PC-3 (cell line): ENCODE measurements around the gene INPP5K. TPM values are rescaled to one million over a fixed set of nuclear protein-coding genes. Genes with fewer than 3 reads are reported as not detected.

Experiments used
- ATAC-seq: fragments of 200-7000 bp; cut with Tn5 transposase; 2 replicates; pipeline ENCODE4 v1.9.1; 2020; ENCODE audit warnings: mild to moderate bottlenecking, moderate library complexity
- BruUV-seq: library from RNA; stranded (reverse); fragments of 400-500 nt; replicated peaks from 2 replicates; lab custom pipeline; 2021; lab: Mats Ljungman, UMichigan
- CTCF ChIA-PET: fragments of 300-600 bp; sonication (Branson Sonifier 250); formaldehyde crosslinking; loops from one replicate; lab custom pipeline; 2022; ENCODE audit warnings: antibody characterized with exemption; lab: Charles Lee
- POLR2A ChIA-PET: fragments of 300-600 bp; sonication (Branson Sonifier 250); formaldehyde crosslinking; loops from one replicate; lab custom pipeline; 2022; ENCODE audit warnings: antibody characterized with exemption; ENCODE audit not compliant: unreplicated experiment; lab: Charles Lee
- DNase-seq: peaks from one replicate; pipeline ENCODE4 v3.0.0-alpha.2; 2015
- H2AFZ ChIP-seq: fragments of 300-600 bp; sonication (generic); 2 replicates; pipeline ENCODE4 v1.6.0; 2016; ENCODE audit warnings: antibody characterized with exemption, low read length
- H3F3A ChIP-seq: fragments of 300-600 bp; sonication (generic); one replicate; pipeline ENCODE4 v1.6.0; 2017; ENCODE audit warnings: antibody characterized with exemption, low read length, control low read depth, mild to moderate bottlenecking; ENCODE audit not compliant: unreplicated experiment
- H3K27ac ChIP-seq: fragments of 300-600 bp; sonication (generic); 2 replicates; pipeline ENCODE4 v1.5.1; 2016; ENCODE audit warnings: mild to moderate bottlenecking, low read length
- H3K27me3 ChIP-seq: fragments of 300-600 bp; sonication (generic); 2 replicates; pipeline ENCODE4 v1.6.1; 2016; ENCODE audit warnings: low read length, mixed read lengths
- H3K36me3 ChIP-seq: fragments of 300-600 bp; sonication (generic); 2 replicates; pipeline ENCODE4 v1.6.1; 2016; ENCODE audit warnings: low read depth, mixed run types, low read length, mixed read lengths
- H3K4me1 ChIP-seq: fragments of 300-600 bp; sonication (generic); 2 replicates; pipeline ENCODE4 v1.5.1; 2016; ENCODE audit warnings: low read length; ENCODE audit not compliant: insufficient read depth
- H3K4me2 ChIP-seq: fragments of 300-600 bp; sonication (generic); 2 replicates; pipeline ENCODE4 v1.6.0; 2016; ENCODE audit warnings: low read length
- H3K4me3 ChIP-seq: fragments of 300-600 bp; sonication (generic); 2 replicates; pipeline ENCODE4 v1.5.1; 2016; ENCODE audit warnings: mild to moderate bottlenecking, low read length, mixed read lengths
- H3K79me2 ChIP-seq: fragments of 300-600 bp; sonication (generic); 2 replicates; pipeline ENCODE4 v1.6.1; 2017; ENCODE audit warnings: low read length, mixed read lengths
- H3K9ac ChIP-seq: fragments of 300-600 bp; sonication (generic); 2 replicates; pipeline ENCODE4 v1.6.0; 2016; ENCODE audit warnings: mild to moderate bottlenecking, low read length
- H3K9me2 ChIP-seq: fragments of 300-600 bp; sonication (generic); replicated peaks from 2 replicates; pipeline ENCODE4 v1.6.1; 2016; ENCODE audit warnings: mixed run types, low read length, mixed read lengths
- H3K9me3 ChIP-seq: fragments of 300-600 bp; sonication (generic); 2 replicates; pipeline ENCODE4 v1.6.1; 2016; ENCODE audit warnings: low read length, mixed read lengths
- H4K20me1 ChIP-seq: fragments of 300-600 bp; sonication (generic); 2 replicates; pipeline ENCODE4 v1.6.1; 2016; ENCODE audit warnings: low read length, mixed read lengths
- EZH2 ChIP-seq: fragments of 300-600 bp; sonication (generic); IDR thresholded peaks from one replicate; pipeline ENCODE4 v1.6.1; 2017; ENCODE audit warnings: antibody characterized with exemption, mild to moderate bottlenecking, low read length; ENCODE audit not compliant: unreplicated experiment
- EZH2phosphoT487 ChIP-seq: fragments of 300-600 bp; sonication (generic); IDR thresholded peaks from 2 replicates; pipeline ENCODE4 v1.6.1; 2018; ENCODE audit warnings: mild to moderate bottlenecking, antibody characterized with exemption, low read length, borderline replicate concordance
- intact Hi-C: fragments of 100-400 bp; cut with micrococcal nuclease; formaldehyde crosslinking; loops from 2 replicates; pipeline ENCODE4 v1.9.0; 2023
- total RNA-seq: library from RNA; depleted of rRNA; stranded (reverse); fragments of >200 nt; gene quantifications from 2 replicates; pipeline ENCODE4 v1.2.3, GENCODE V29; 2014
- TF ChIP-seq, protein P1 (sequence below): fragments of 300-600 bp; sonication (generic); conservative IDR thresholded peaks from 2 replicates; pipeline ENCODE4 v1.5.1; 2017; ENCODE audit warnings: antibody characterized with exemption, low read depth, mild to moderate bottlenecking, low read length

INPP5K gene
- total RNA-seq, 1 experiment from 2014 or later, result 52.6 TPM

DNA sequence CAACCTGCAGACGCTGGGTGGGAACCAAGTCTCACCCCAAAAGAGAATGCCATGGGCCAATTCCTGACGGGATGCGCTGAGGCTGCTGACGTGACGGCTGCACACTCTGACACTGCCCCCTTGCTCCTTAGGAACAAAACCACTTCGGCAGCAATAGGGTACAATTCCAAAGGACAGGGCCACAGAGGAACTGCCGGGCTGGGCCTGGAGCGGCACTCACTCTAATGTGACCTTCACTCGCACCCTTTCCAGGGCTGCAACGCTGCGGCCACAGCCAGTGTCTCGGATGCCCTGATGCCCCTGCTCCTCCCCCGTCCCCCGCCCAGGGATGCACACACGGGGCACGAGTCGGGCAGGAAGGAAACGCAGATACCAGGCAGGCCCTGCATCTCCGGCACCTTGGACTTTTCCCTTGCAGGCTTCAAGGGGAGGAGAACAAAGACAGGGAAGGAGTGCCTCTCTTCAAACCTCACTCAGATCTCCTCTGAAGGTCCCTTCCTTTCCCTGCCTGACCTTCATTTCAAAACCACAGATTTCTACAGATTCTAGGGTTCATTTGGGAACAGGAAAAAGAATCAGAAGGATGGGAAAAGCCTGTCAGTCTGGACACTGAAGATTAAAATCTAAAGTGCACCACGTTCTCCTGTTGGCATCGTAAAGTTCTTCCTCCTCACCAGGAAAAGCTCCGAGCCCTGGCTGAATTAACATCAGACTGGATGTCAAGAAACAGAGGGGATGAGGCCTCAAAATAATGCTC lies 43.9 kb upstream of the INPP5K start:
- Histone ChIP-seq H3K4me1 (peaks cover 10% of the 10 kb centered on the region), H3K9ac (no peak overlapping the region), H3K9me2 (no peaks in the 10 kb centered on the region), H3K27me3 (no peaks in the 10 kb centered on the region), H3K4me3 (peak overlapping the region; percentile 82), H3K27ac (no peak overlapping the region), H3K79me2 (peaks cover 50% of the 10 kb centered on the region), H3K36me3 (no peaks in the 10 kb centered on the region), H3K4me2 (peak overlapping the region; percentile 94), H4K20me1 (peaks cover 16% of the 10 kb centered on the region; the same call in 1 of the 2 replicates), H3F3A (no peaks in the 10 kb centered on the region), H3K9me3 (no peaks in the 10 kb centered on the region), H2AFZ (no peak overlapping the region)
- ChIA-PET POLR2A (no interaction called here), CTCF (no interaction called here)
- DNase-seq, result no peak
- ATAC-seq, result no peak
- intact Hi-C loops, result no loop called here
- no TSS peak for BruUV-seq
- no peak for TF ChIP-seq EZH2phosphoT487
- TF ChIP-seq EZH2, result no peak
- TF ChIP-seq, protein P1, sequence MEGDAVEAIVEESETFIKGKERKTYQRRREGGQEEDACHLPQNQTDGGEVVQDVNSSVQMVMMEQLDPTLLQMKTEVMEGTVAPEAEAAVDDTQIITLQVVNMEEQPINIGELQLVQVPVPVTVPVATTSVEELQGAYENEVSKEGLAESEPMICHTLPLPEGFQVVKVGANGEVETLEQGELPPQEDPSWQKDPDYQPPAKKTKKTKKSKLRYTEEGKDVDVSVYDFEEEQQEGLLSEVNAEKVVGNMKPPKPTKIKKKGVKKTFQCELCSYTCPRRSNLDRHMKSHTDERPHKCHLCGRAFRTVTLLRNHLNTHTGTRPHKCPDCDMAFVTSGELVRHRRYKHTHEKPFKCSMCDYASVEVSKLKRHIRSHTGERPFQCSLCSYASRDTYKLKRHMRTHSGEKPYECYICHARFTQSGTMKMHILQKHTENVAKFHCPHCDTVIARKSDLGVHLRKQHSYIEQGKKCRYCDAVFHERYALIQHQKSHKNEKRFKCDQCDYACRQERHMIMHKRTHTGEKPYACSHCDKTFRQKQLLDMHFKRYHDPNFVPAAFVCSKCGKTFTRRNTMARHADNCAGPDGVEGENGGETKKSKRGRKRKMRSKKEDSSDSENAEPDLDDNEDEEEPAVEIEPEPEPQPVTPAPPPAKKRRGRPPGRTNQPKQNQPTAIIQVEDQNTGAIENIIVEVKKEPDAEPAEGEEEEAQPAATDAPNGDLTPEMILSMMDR, result no peak

DNA sequence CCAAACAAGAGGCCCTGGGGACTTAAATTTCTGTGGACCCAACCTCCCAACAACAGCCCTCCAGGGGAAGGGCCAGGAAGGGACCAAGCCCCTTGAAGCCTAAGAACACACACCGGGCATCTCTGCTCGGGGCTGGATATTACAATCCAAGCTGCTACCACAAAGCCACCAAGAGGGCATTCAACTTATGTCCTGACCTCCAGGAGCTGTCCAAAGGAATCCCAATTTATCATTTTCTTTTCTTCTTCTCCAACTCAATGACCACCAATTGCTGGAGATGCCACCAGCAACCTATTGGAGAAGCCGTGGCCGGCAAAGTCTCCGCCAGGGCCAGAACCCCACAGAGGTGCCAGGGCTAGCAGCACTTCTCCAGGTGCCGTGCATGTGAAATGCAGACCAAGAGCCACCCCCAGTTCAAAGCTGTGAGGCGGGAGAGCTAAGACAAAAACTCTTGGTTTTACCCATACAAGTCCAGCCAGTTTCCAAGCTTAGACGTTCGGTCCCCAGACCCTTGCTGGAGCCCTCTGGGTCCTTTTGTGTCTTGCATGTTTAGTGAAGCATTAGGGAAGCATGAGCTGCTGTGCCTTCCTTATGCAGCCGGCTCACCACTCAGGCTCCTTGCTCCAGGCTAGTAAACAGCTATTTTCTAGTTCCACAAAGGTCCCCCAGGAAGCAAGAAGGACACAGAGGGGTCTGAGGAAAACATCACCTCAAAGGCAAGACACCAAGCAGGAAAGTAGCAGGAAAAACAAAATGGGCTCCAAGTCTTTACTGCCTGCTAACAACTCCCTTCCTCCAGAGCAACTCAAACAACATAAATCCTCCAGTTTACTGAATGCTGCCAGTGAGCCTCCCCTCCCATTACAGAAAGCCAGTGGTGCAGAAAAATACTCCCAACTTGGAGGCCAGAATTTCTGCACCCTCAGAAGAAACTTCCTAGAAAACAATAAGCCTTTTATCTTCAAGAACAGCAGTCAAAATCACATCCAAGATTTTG lies 42.9 kb upstream of the INPP5K start:
- peaks cover 50% of the 10 kb centered on the region for H3K79me2 ChIP-seq
- no peak overlapping the region for H3K4me2 ChIP-seq
- no peaks in the 10 kb centered on the region for H3K36me3 ChIP-seq
- no peak overlapping the region for H3K9ac ChIP-seq
- no peaks in the 10 kb centered on the region for H3K27me3 ChIP-seq
- peaks cover 10% of the 10 kb centered on the region for H3K4me1 ChIP-seq
- H3K9me2 ChIP-seq, result no peaks in the 10 kb centered on the region
- CTCF ChIA-PET, result no interaction called here
- no peak overlapping the region for H3K27ac ChIP-seq
- ATAC-seq, result no peak
- no peak for DNase-seq
- no peaks in the 10 kb centered on the region for H3F3A ChIP-seq
- H3K4me3 ChIP-seq, result no peak overlapping the region
- H2AFZ ChIP-seq, result no peak overlapping the region
- intact Hi-C loops, result no loop called here
- BruUV-seq, result no TSS peak
- POLR2A ChIA-PET, result no interaction called here
- H4K20me1 ChIP-seq, result peaks cover 16% of the 10 kb centered on the region; the same call in 1 of the 2 replicates
- H3K9me3 ChIP-seq, result no peaks in the 10 kb centered on the region
- TF ChIP-seq EZH2 (no peak), EZH2phosphoT487 (no peak)
- TF ChIP-seq, protein P1, result no peak
